Hippocampal formation (tissue), 2 donors: ENCODE results near the gene KLHL42.
"Not testable (repeated sequence)": the region's sequence is repeated elsewhere in the genome, so short reads cannot be mapped to it uniquely, and the experiment has no call there.

Experiments used
- DNase-seq, 2 donors: peaks; one replicate each; lab custom pipeline; 2025; lab: John Stamatoyannopoulos, UW

KLHL42 gene

GRCh38 chr12:27817766-27818165, 37.7 kb downstream of the KLHL42 start:
- DNase-seq, result no peak

GRCh38 chr12:27818401-27818918, 38.4 kb downstream of the KLHL42 start:
- DNase-seq, result no peak

- DNase-seq, result no peak
Observed at GRCh38 chr12:27820564-27820963, 40.5 kb downstream of the KLHL42 start.

- DNase-seq, result no peak
Observed at GRCh38 chr12:27821259-27821973, 41.4 kb downstream of the KLHL42 start.

GRCh38 chr12:27822076-27822712, 42.2 kb downstream of the KLHL42 start:
- no peak for DNase-seq

- no peak for DNase-seq
Observed at GRCh38 chr12:27823038-27823437, 43.0 kb downstream of the KLHL42 start.

GRCh38 chr12:27824126-27824842, 44.3 kb downstream of the KLHL42 start:
- DNase-seq, result no peak

- no peak for DNase-seq
Observed at GRCh38 chr12:27826076-27826475, 46.0 kb downstream of the KLHL42 start.

- DNase-seq, result no peak
Observed at GRCh38 chr12:27828196-27828595, 48.2 kb downstream of the KLHL42 start.

GRCh38 chr12:27838543-27839185, 58.6 kb downstream of the KLHL42 start:
- DNase-seq, result no peak

- no peak for DNase-seq
Observed at GRCh38 chr12:27840229-27840999, 60.4 kb downstream of the KLHL42 start.

- no peak for DNase-seq
Observed at GRCh38 chr12:27841392-27841882, 61.4 kb downstream of the KLHL42 start.

GRCh38 chr12:27843714-27844245, 63.7 kb downstream of the KLHL42 start:
- no peak for DNase-seq

- no peak for DNase-seq
Observed at GRCh38 chr12:27844366-27845090, 64.5 kb downstream of the KLHL42 start.

- no peak for DNase-seq
Observed at GRCh38 chr12:27845187-27845586, 65.2 kb downstream of the KLHL42 start.

- DNase-seq, result not testable (repeated sequence)
Observed at GRCh38 chr12:27845706-27846105, 65.7 kb downstream of the KLHL42 start.

- DNase-seq, result not testable (repeated sequence)
Observed at GRCh38 chr12:27847293-27847692, 67.3 kb downstream of the KLHL42 start.

- no peak for DNase-seq
Observed at GRCh38 chr12:27851311-27851710, 71.3 kb downstream of the KLHL42 start.

- no peak for DNase-seq
Observed at GRCh38 chr12:27852117-27852516, 72.1 kb downstream of the KLHL42 start.
